Dermis blood vessel endothelial cell (primary cell): ENCODE results near the gene ACSL6. TPM values are rescaled to one million over a fixed set of nuclear protein-coding genes. Genes with fewer than 3 reads are reported as not detected.
A peak's percentile ranks its signal among the peaks of the same experiment; 100 is the strongest.

Source experiments
- DNase-seq: peaks from one replicate; pipeline ENCODE4 v3.0.0; 2010
- total RNA-seq: library from RNA; depleted of rRNA; stranded (reverse); fragments of >200 nt; gene quantifications from 2 replicates; pipeline ENCODE4 v1.2.3, GENCODE V29; 2014

ACSL6 gene
- 0.09 and 0.17 TPM in 2 replicates for total RNA-seq

DNA sequence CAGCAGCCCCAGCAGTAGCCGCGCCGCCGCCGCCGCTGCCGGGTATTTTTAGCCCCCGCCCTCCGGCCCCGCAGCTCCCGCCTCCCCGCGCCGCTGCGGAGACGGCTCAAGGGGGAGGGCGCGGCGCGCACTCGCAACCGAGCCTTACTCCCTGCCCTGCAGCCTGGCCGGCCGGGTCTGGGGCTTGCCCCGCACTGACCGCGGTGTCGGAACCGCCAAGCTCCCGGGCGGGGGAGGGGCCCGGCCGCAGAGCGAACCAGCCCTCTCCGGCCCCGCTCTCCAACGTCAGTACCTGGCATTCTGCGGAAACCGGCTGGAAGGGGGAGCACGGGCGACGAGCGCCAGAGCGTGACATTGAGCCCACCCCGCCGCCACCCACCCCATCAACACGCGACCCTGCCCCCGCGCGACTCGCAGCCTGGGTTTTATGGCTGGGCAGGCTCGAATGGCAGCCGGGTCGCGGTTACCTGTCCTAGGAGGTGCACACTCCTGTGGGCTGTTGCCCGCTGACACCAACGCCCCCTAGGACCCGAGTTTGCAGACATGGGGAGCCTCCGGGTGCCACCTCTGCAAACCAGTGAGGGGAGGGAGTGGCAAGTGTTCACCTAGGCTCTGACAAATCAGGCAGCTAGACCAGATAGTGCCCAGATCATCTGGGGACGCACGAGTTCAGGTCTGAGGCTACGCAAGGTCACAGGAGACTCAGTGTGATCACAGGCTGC lies at the start of gene ACSL6:
Gene ACSL6 (minus strand): TSS at position 37 of the 722 bp plus-strand sequence. CDS start 105 bp downstream, outside the sequence.
- DNase-seq: peak; percentile 14

DNA sequence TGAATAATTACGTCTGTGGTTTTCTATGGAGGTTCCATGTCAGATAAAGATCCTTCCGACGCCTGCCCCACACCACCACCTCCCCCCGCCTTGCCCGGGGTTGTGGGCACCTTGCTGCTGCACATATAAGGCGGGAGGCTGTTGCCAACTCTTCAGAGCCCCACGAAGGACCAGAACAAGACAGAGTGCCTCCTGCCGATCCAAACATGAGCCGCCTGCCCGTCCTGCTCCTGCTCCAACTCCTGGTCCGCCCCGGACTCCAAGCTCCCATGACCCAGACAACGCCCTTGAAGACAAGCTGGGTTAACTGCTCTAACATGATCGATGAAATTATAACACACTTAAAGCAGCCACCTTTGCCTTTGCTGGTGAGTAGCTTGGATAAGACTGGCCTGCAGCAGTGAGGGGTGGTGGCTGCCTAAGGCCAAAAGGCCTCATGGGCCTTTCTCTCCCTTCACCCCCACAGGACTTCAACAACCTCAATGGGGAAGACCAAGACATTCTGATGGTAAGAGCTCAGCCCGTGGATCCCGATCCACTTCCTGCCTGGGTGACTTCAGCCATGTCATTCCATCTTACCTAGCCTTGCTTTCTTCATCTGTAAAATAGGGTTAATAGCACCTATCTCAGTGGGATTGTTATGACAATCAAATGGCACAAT lies 49.2 kb upstream of the ACSL6 start, which contains the start of gene IL3:
Gene IL3 (plus strand): TSS at position 155 of the 661 bp plus-strand sequence. CDS start 52 bp downstream, at position 207.
- DNase-seq: no peak

GRCh38 chr5:132059696-132060500 lies 48.4 kb upstream of the ACSL6 start:
- DNase-seq: no peak

GRCh38 chr5:132059043-132059695 lies 47.7 kb upstream of the ACSL6 start:
- no peak for DNase-seq

- no peak for DNase-seq
Measured at GRCh38 chr5:132058646-132059042, 47.2 kb upstream of the ACSL6 start.

- no peak for DNase-seq
Measured at GRCh38 chr5:132057498-132058255, 46.2 kb upstream of the ACSL6 start.

GRCh38 chr5:132056610-132057497 lies 45.4 kb upstream of the ACSL6 start:
- no peak for DNase-seq

DNA sequence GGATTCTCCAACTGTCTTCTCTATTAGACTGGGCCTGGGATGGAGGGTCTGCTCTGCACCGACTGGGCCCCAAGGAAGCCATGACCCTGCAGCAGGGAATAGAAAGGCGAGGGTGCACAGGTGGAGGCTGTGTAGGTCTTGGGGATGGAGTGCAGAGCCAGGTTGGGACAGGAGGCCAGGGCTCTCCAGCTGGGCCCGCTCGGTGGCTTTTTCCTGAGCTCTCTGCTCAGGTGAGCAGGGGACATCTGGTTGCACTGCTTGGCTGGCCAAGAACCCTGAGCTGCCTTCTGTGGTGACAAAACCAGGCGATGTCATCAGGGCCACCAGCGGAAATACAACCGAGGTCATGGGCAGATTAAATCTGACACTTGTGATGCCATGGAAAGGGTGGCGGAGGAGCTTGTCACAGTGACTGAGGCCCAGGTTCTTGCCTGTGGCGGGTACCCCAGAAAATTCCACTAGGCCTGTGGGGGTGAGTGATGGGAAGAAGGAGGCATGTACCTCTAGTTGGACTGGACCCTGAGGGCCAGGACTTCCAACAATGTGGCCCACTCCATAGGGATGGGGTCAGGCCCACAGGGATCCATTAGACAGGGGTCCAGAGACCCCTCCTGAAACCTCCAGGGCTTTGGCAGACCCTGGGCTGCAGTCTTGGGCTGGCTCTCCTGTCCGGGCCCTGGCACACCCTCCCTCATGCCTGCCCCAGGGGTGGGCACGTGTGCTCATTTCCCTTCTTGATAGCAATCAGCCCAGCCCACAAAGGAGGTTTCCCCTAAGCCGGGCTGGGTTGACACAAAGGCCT lies 44.6 kb upstream of the ACSL6 start:
- no peak for DNase-seq

DNA sequence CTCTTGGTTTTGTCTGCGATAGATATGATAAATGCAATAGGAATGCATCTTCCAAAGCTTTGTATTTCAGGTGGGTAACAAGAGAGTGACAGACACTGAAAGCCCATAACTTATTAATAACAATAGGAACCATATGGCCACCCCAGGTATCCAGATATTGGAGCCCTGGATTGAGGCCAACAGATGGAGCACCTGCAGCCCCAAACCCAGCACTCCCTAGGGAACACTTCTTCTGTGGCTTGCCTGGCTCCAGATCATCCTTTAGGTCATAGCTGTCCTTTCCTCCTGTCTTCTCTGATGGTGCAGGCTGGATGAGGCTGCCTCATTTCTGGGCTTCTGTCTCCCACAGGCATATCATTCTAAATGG lies 44.0 kb upstream of the ACSL6 start:
- DNase-seq: no peak

- DNase-seq: no peak
Measured at GRCh38 chr5:132054697-132055440, 43.4 kb upstream of the ACSL6 start.

- no peak for DNase-seq
Measured at GRCh38 chr5:132054031-132054696, 42.7 kb upstream of the ACSL6 start.

DNA sequence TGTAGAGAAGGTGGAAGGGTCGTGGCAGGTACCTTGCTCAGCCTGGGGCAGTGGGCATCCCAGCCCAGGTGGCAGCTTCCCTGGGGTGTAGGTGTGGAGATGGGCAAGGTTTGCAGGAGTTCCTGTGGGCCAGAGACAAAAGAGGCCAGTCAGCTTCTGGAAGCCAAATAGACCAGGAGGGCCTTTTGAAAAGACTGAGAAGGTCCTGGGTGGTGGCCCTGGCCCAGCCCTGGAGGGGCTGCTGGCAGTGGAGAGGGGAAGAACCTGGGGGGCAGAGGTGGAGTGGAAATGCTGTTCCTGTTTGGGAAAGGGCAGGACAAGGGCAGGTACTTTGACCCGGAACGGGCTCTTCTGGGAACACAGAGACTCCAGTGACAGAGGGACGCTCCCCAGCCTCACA lies 42.0 kb upstream of the ACSL6 start:
- DNase-seq: no peak

- no peak for DNase-seq
Measured at GRCh38 chr5:132052520-132052919, 41.1 kb upstream of the ACSL6 start.

- DNase-seq: no peak
Measured at GRCh38 chr5:132050661-132051552, 39.4 kb upstream of the ACSL6 start.

DNA sequence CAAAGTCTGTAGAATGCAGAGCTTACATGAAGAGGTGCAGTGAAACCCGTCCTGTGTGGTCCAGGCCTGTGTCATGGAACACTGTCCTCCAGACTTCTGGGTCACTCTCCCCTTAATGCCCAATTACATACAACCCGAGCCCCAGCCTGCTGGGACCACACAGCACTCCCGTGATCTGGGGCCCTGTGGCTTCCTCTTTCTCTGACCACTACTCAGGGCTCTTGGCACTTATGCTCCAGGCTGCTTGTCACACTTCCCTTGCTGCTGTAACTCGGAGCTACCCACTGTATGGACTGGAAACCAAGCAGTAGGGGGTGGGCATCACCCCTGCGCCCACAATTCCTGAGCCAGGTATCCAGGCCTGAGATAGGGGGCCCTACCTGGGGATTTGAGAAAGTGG lies 38.7 kb upstream of the ACSL6 start:
- DNase-seq: no peak

DNA sequence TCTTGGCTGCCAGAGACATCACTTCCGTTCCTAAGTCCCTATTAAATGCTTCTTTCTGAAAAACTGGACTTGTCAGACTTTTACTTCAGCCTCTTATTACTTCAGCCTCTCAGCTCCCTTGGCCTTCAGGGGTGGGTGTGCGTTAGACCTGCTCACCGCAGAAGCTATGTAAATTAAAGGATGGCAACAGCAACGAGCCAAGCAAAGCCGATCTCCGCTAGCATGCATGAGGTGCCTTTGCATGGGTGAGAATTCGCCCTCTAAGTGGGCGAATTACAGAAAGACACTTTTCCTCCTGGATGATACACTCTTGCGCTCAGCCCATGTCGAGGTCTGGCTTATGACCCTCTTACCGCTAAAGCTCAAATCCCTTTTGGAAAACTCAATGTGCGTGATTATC lies 38.1 kb upstream of the ACSL6 start:
- no peak for DNase-seq

DNA sequence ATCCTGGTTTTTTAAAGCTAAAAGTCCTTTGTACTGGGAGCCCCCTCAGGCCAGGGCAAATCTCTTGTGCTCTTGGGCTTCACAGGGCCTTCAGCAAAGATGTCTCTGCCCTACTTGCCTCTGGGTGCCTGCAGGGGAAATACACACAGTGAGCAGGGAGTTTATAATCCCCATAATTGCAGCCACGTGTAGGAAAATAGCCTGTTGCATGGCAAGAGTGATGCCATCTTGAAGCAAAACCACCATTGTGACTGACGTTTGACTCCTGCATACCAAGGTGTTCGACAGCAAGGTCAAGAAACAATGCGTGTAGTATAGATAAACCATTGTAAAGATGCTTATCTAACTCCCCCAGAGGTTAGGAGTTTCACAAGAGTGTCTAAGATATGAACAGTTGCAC lies 37.6 kb upstream of the ACSL6 start:
- no peak for DNase-seq

DNA sequence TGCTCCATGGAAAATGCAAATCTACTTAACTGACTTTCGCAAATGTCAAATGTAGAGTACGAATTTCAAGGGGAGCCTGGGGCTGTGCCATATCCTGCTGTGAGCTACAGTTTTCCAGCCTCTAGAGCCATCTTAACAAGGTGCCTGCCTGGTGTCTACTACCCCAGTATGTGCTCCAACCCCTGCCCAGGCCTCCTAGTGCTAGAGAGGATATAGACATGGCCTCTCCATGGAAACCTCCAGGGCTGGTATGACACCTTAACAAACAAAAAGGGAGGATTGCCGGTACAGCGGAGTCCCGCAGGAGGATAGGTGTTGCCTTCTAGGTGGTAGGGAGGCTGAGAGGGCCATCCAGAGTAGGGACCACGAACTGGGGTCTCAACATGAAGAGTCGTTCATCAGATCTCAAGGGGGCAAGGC lies 35.4 kb upstream of the ACSL6 start:
- no peak for DNase-seq
